Breast epithelium (tissue), 3 donors: ENCODE data around the gene DEPDC1.

Experiments used
- CTCF ChIP-seq, 3 donors: fragments of 450-650 bp; IDR thresholded peaks; one replicate each; pipeline ENCODE4 v1.5.1; 2016 to 2017; ENCODE audit warnings: antibody characterized with exemption in 3 of 3, mild to moderate bottlenecking in 3 of 3, moderate library complexity in 3 of 3
- POLR2A ChIP-seq: fragments of 450-650 bp; IDR thresholded peaks from one replicate; pipeline ENCODE4 v1.6.1; 2016; ENCODE audit warnings: antibody characterized with exemption, mild to moderate bottlenecking, moderate library complexity

- no peak for TF ChIP-seq CTCF (IDR thresholded peaks at IDR 0.05)
- TF ChIP-seq POLR2A = no peak
These were observed 67.6 kb downstream of the DEPDC1 start for GRCh38 chr1:68429233-68429808.
